22Rv1 (cell line): ENCODE results near the gene ISCU.

ENCODE experiments used
- H3K27ac ChIP-seq: fragments of 450-650 bp; 2 replicates; pipeline ENCODE4 v1.5.1; 2017
- ZFX ChIP-seq: fragments of 450-650 bp; IDR thresholded peaks from 2 replicates; pipeline ENCODE4 v1.6.1; 2017; ENCODE audit warnings: antibody characterized with exemption, borderline replicate concordance
- TF ChIP-seq, protein P1 (sequence below): fragments of 450-650 bp; IDR thresholded peaks from 2 replicates; pipeline ENCODE4 v1.5.1; 2017; ENCODE audit warnings: mild to moderate bottlenecking

Gene ISCU

DNA sequence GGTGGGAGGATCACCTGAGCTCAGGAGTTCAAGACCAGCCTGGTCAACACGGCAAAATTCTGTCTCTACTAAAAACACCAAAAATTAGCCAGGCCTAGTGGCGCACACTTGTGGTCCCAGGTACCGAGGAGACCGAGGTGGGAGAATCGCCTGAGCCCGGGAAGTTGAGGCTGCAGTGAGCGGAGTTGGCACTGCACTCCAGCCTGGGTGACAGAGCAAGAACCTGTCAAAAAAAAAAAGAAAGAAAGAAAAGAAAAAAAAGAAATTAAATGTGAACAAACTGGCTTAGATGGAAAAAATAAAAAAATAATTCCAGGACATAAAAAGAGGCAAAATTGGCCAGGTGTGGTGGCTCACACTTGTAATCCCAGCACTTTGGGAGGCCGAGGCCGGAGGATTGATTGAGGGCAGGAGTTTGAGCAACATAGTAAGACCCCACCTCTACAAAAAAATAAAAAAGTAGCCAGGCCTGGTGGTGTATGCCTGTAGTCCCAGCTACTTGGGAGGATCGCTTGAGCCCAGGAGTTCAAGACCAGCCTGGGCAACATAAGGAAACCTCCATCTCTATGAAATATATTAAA, 32.0 kb downstream of the ISCU start:
- TF ChIP-seq, protein P1, sequence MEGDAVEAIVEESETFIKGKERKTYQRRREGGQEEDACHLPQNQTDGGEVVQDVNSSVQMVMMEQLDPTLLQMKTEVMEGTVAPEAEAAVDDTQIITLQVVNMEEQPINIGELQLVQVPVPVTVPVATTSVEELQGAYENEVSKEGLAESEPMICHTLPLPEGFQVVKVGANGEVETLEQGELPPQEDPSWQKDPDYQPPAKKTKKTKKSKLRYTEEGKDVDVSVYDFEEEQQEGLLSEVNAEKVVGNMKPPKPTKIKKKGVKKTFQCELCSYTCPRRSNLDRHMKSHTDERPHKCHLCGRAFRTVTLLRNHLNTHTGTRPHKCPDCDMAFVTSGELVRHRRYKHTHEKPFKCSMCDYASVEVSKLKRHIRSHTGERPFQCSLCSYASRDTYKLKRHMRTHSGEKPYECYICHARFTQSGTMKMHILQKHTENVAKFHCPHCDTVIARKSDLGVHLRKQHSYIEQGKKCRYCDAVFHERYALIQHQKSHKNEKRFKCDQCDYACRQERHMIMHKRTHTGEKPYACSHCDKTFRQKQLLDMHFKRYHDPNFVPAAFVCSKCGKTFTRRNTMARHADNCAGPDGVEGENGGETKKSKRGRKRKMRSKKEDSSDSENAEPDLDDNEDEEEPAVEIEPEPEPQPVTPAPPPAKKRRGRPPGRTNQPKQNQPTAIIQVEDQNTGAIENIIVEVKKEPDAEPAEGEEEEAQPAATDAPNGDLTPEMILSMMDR: no peak
- no peak for TF ChIP-seq ZFX

DNA sequence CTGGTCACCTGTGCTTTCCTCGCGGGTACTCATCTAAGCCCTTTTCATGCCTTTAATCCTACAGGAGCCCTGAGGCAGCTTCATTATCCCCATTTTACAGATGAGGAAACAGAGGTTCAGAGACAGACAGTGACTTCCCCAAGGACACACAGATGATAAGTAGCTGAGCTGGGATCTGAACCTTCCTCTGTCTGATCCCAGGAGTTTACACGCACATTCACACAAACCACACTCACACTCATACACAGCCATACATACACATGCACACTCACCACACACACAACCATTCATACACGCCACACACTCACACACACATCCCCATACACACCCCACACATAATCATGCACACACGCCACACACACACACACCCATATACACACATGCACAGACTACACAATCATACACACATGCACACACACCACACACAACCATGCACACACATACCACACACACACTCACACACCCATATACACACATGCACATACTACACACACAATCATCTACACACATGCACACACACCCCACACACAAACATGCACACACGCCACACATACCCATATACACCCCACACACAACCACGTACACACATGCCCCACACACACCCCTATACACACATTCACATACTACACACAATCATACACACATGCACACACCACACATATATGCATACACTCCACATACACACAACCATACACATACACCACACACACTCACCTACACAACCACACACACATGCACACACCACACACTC, 32.7 kb downstream of the ISCU start:
- no peak for TF ChIP-seq ZFX
- TF ChIP-seq, protein P1: no peak

More for the DNA sequence above, 32.0 kb downstream of the ISCU start:
- no peak overlapping the region for H3K27ac ChIP-seq

DNA sequence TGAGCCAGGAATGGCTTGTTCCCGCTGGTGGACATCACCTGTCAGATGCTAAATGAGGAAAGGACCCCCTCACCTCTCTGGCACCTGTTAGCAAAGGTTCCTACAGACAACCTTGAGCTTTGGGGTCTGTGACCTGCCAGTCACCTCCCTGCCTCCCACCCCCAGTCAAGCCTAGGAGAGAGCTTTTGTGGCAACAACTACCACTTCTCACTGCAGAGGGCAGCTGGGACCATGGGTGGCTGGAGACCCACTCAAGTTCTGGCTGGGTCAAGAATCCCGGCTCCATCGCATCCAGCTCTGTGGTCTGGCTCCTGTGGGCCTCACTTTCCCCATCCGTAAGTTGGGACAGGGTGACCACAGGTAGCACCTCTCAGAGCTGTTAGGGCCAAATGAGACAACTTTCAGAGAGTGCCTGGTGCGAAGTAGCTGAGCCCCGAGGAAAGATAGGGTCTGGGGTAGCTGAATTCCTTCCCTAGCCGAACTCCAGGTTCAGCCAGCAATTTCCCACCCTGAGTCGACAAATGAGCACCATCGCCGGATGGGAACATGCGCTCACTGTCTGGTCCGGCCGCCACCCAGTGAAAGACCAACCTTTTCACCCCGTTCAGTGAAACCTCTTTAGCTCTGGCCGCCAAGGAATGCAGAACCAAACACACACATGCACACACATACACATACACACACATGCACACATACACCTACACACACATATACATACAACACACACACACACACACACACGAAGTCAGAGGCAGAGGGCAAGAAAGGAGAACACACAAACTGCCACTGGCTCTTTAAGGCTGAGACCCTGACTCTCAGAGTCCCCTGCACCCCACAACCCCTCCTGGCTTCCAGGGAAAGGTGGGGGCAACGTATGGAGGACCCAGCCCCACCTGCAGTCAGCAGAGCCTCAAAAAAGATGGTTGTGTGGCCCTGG, 33.6 kb downstream of the ISCU start:
- H3K27ac ChIP-seq: no peak overlapping the region
- no peak for TF ChIP-seq ZFX
- TF ChIP-seq, protein P1: no peak

More for the DNA sequence above, 32.7 kb downstream of the ISCU start:
- H3K27ac ChIP-seq: no peak overlapping the region

DNA sequence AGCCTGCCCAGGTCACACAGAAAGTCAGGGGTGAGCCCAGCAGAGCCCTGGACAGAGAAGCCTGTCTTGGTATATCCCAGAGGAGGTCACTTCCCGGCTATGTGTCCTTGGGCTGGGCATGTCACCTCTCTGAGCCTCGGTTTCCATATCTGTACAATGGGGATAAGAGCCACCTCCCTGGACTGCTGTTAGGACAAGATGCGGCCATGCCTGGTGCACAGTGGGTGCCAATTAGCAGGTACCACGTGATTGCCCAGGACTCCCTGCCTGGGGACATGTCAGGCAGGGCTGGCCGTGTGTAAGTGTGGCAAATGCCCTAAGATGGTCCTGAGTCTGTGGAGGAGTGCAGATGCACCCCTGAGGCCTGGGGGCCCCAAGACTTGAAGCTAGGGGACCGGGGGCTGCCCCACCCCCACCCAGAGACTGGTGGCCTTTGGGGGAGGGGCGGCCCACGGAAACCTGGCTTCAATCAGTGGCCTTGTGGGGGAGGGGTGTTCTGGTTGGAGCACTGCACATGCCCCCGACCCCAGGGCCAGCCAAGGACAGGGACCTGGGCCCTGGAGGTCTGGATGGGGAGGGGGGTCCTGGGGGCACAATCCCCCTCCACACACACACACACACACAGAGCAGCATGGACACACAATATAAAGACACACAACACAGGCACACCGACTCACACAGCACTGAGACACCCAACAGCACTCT, 34.6 kb downstream of the ISCU start:
- TF ChIP-seq, protein P1: no peak
- no peak for TF ChIP-seq ZFX
- H3K27ac ChIP-seq: no peak overlapping the region

DNA sequence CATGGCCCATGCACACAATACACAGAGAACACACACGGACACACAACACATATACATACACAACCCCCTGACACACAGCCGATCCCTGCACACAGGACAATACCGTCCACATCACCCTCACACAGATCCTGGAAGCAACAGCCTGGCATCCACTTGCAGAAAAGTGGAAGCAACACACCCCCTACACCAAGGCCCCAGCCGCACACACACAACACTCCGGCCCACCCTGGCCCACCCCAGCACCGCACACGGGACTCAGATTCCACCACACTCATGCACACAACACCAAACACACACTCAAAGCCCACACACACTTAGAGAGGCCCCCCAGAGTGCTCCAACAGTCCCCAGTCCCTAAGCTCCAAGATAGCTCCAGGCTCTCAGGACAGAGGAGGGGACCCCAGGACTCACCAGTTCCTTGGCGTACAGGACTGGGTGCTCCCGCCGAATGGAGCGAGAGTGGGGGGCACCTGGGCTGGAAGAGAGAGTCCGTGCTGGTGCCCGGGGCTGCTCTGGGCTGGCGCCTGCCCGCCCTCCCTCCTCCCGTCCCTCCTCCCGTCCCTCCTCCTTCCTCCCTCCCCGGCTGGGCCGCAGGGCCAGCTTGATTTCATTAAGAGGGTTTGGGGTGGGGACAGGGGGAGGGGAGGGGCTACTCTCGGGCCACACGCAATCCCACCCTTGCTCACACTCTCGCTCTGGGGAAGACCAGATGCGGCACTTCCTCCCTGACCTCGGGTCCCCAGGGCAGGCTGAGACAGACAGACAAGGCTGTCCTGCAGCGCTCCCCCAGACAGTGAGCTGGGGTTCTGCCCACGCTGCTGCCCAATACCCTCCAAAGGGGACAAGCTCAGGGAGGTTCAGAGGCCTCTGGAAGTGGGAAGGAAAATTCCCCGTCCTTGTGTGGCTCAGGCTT, 35.4 kb downstream of the ISCU start, which contains the start of gene TMEM119:
TSS of gene TMEM119 (minus strand) at position 526 of the 913 bp plus-strand sequence. CDS start 5,701 bp downstream, outside the sequence.
- H3K27ac ChIP-seq: no peak within 1 kb of the TSS
- TF ChIP-seq, protein P1: no peak
- no peak for TF ChIP-seq ZFX
